Measurements from ENCODE around the gene PLAGL1.

DNA sequence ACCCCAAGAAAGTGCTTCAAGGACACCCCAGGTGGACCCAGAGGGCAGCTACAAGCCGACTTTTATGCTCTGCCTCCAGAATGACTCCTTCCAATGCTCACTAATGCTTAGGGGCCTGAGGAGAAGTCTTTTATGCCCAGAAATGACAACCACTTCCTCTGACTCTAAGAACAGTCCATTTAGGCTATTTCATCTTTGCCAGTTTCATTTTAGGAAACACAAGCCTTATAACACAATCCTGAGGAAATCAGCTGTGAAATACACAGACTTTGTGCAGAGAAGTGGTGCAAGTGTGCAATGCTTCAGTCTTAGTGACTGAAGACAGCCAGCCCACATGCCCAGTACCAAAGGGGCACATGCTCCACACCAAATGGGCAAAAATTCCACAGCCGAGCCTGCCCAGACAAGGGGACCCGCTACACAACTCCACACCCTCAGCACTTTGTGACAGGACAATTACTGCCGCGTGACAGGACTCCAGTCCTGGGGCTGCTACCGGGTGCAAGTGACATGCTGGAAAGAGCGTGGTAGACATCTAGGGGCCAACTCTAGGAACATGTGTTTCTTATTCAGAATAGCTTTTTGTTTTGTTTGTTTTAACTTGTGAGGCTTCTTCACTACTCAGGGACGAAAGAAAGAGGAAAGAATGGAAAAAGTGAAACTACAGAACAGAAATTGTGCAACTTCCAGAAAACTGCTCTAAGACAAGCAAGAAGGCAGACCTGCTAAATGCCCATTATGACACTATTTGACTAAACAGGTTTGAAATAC lies 28.2 kb upstream of the PLAGL1 start:
- no peak for TF ChIP-seq EZH2 (IDR thresholded peaks at IDR 0.05; ENCODE audit: borderline replicate concordance, insufficient read depth, low read depth, low read length, poor library complexity, severe bottlenecking)
- TF ChIP-seq, protein P1, sequence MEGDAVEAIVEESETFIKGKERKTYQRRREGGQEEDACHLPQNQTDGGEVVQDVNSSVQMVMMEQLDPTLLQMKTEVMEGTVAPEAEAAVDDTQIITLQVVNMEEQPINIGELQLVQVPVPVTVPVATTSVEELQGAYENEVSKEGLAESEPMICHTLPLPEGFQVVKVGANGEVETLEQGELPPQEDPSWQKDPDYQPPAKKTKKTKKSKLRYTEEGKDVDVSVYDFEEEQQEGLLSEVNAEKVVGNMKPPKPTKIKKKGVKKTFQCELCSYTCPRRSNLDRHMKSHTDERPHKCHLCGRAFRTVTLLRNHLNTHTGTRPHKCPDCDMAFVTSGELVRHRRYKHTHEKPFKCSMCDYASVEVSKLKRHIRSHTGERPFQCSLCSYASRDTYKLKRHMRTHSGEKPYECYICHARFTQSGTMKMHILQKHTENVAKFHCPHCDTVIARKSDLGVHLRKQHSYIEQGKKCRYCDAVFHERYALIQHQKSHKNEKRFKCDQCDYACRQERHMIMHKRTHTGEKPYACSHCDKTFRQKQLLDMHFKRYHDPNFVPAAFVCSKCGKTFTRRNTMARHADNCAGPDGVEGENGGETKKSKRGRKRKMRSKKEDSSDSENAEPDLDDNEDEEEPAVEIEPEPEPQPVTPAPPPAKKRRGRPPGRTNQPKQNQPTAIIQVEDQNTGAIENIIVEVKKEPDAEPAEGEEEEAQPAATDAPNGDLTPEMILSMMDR (IDR thresholded peaks at IDR 0.05) = no peak
